GM12878 (cell line): Measurements from ENCODE around the gene IL6R. TPM values are rescaled to one million over a fixed set of nuclear protein-coding genes. Genes with fewer than 3 reads are reported as not detected.

ENCODE experiments used
- BACH1 ChIP-seq: fragments of 450-650 bp; IDR thresholded peaks from 2 replicates; pipeline ENCODE4 v1.6.1; 2017; ENCODE audit warnings: mild to moderate bottlenecking, borderline replicate concordance
- CTCF ChIP-seq, 3 experiments: IDR thresholded peaks in 2 of 3; conservative IDR thresholded peaks in 1 of 3; 2 replicates each; pipeline ENCODE4 v1.5.1; 2011; ENCODE audit warnings: low read depth in 3 of 3, low read length in 3 of 3, mild to moderate bottlenecking in 3 of 3, control low read depth in 2 of 3, moderate library complexity in 2 of 3, inconsistent platforms in 1 of 3, mixed read lengths in 1 of 3; ENCODE audit not compliant: control insufficient read depth in 2 of 3, insufficient read depth in 1 of 3; ENCODE audit errors: extremely low read depth in 1 of 3
- DPF2 ChIP-seq: fragments of 450-650 bp; IDR thresholded peaks from 2 replicates; pipeline ENCODE4 v1.6.1; 2017; ENCODE audit warnings: mild to moderate bottlenecking
- EED ChIP-seq: sonication (generic); IDR thresholded peaks from 2 replicates; pipeline ENCODE4 v1.6.1; 2016; ENCODE audit warnings: antibody characterized with exemption, low read depth
- EGR1 ChIP-seq, 2 experiments: IDR thresholded peaks; 1 replicate in 1 of 2; 2 replicates in 1 of 2; pipeline ENCODE4 v1.6.1; 2011 to 2012; ENCODE audit warnings: low read depth in 2 of 2, low read length in 2 of 2, borderline replicate concordance in 1 of 2, mild to moderate bottlenecking in 1 of 2, moderate library complexity in 1 of 2
- ELK1 ChIP-seq: IDR thresholded peaks from 2 replicates; pipeline ENCODE4 v1.6.1; 2012; ENCODE audit warnings: low read depth, low read length, improper control_type of control experiment
- FOXM1 ChIP-seq: IDR thresholded peaks from 2 replicates; pipeline ENCODE4 v1.6.1; 2012; ENCODE audit warnings: low read depth, mild to moderate bottlenecking, inconsistent platforms, low read length, moderate library complexity
- HCFC1 ChIP-seq: fragments of 150-350 bp; IDR thresholded peaks from 2 replicates; pipeline ENCODE4 v1.6.1; 2014; ENCODE audit warnings: low read length
- IKZF2 ChIP-seq, 2 experiments: fragments of 450-650 bp; IDR thresholded peaks; 2 replicates each; pipeline ENCODE4 v1.6.1; 2017; ENCODE audit warnings: mild to moderate bottlenecking in 2 of 2, moderate library complexity in 2 of 2
- MEF2A ChIP-seq: IDR thresholded peaks from 2 replicates; pipeline ENCODE4 v1.6.1; 2011; ENCODE audit warnings: low read depth, mild to moderate bottlenecking, low read length, moderate library complexity; ENCODE audit not compliant: insufficient read depth
- MTA2 ChIP-seq: fragments of 450-650 bp; IDR thresholded peaks from 2 replicates; pipeline ENCODE4 v1.6.1; 2016; ENCODE audit warnings: low read depth, mild to moderate bottlenecking, moderate library complexity
- NBN ChIP-seq: fragments of 450-650 bp; IDR thresholded peaks from 2 replicates; pipeline ENCODE4 v1.6.1; 2016
- NR2C1 ChIP-seq: fragments of 450-650 bp; IDR thresholded peaks from 2 replicates; pipeline ENCODE4 v1.6.1; 2017; ENCODE audit warnings: antibody characterized with exemption, mild to moderate bottlenecking, moderate library complexity
- NR2C2 ChIP-seq: IDR thresholded peaks from 2 replicates; pipeline ENCODE4 v1.6.1; 2011; ENCODE audit warnings: borderline replicate concordance, low read depth; ENCODE audit not compliant: control insufficient read depth, insufficient read length
- RAD21 ChIP-seq: IDR thresholded peaks from 2 replicates; pipeline ENCODE4 v1.6.1; 2011; ENCODE audit warnings: mild to moderate bottlenecking, low read depth, low read length, moderate library complexity; ENCODE audit not compliant: insufficient read depth
- RAD51 ChIP-seq: fragments of 450-650 bp; IDR thresholded peaks from 2 replicates; pipeline ENCODE4 v1.6.1; 2016; ENCODE audit warnings: moderate library complexity, mild to moderate bottlenecking, inconsistent platforms
- RB1 ChIP-seq: fragments of 450-650 bp; formaldehyde crosslinking; IDR thresholded peaks from 2 replicates; pipeline ENCODE4 v1.6.1; 2017; ENCODE audit warnings: mild to moderate bottlenecking, borderline replicate concordance
- SPI1 ChIP-seq: IDR thresholded peaks from 2 replicates; pipeline ENCODE4 v1.6.1; 2011; ENCODE audit warnings: low read depth, mild to moderate bottlenecking, low read length, moderate library complexity, borderline replicate concordance; ENCODE audit not compliant: insufficient read depth
- TARDBP ChIP-seq: IDR thresholded peaks from 2 replicates; pipeline ENCODE4 v1.6.1; 2016; ENCODE audit warnings: borderline replicate concordance
- USF2 ChIP-seq: IDR thresholded peaks from 2 replicates; pipeline ENCODE4 v1.6.1; 2011; ENCODE audit warnings: low read depth, low read length, improper control_type of control experiment, borderline replicate concordance
- WRNIP1 ChIP-seq: IDR thresholded peaks from 2 replicates; pipeline ENCODE4 v1.6.1; 2011; ENCODE audit warnings: low read depth, low read length, improper control_type of control experiment, borderline replicate concordance
- YY1 ChIP-seq: IDR thresholded peaks from 2 replicates; pipeline ENCODE4 v1.6.1; 2011; ENCODE audit warnings: low read depth, mild to moderate bottlenecking, low read length
- ZBTB40 ChIP-seq: fragments of 450-650 bp; IDR thresholded peaks from 2 replicates; pipeline ENCODE4 v1.6.1; 2016; ENCODE audit warnings: mild to moderate bottlenecking, moderate library complexity, borderline replicate concordance
- ZNF622 ChIP-seq: fragments of 450-650 bp; IDR thresholded peaks from 2 replicates; pipeline ENCODE4 v1.6.1; 2017; ENCODE audit warnings: mild to moderate bottlenecking, inconsistent platforms
- polyA plus RNA-seq, 11 experiments: library from polyadenylated mRNA; depleted of rRNA in 4 of 11; unstranded in 6 of 11; stranded (reverse) in 5 of 11; fragments of >200 nt; fragmentation: Nextera tagmentation in 4 of 11; fragmentation: Illumina TruSeq in 1 of 11; extraction: Ambion mirVana in 4 of 11; extraction: Trizol in 1 of 11; gene quantifications; 1 replicate in 1 of 11; 2 replicates in 10 of 11; pipeline versions ENCODE4 v1.2.1 to v1.2.3, GENCODE V29; 2011 to 2016; ENCODE audit warnings: inconsistent platforms in 2 of 11, missing spikeins in 2 of 11, low read depth in 1 of 11
- total RNA-seq, 4 experiments: library from RNA; depleted of rRNA in 3 of 4; stranded (reverse); fragments of >200 nt in 3 of 4; fragmentation: Illumina TruSeq in 1 of 4; extraction: Trizol in 1 of 4; gene quantifications; 2 replicates each; pipeline versions ENCODE4 v1.2.1 to v1.2.3, GENCODE V29; 2013 to 2021

The IL6R gene
- total and polyA plus RNA-seq, 10 of the 15 experiments (the other 5 are each of a cell fraction or from before 2014, with no cell fraction given): 1.9 to 43.4 (median 17.5) TPM

- TF ChIP-seq HCFC1 (no peak), NR2C1 (no peak), DPF2 (no peak), CTCF (IDR thresholded peaks at IDR 0.05 in 2 of 3, conservative IDR thresholded peaks at IDR 0.05 in 1 of 3; ENCODE audit: control insufficient read depth in 2 of 3, extremely low read depth in 1 of 3, insufficient read depth in 1 of 3, low read depth in 3 of 3, low read length in 3 of 3) (peak; percentile 92 to 95 (median 92); a peak in 5 of 6 replicates), RAD51 (no peak), ZNF622 (no peak), USF2 (no peak), MTA2 (no peak), RB1 (peak; percentile 27; the same call in 1 of the 2 replicates), IKZF2 (IDR thresholded peaks at IDR 0.05) (no peak), WRNIP1 (peak; percentile 76; the same call in 1 of the 2 replicates), NBN (peak; percentile 45; the same call in 1 of the 2 replicates), FOXM1 (peak; percentile 68; the same call in 1 of the 2 replicates), TARDBP (no peak), BACH1 (no peak), EGR1 (IDR thresholded peaks at IDR 0.05; ENCODE audit: borderline replicate concordance in 1 of 2, low read depth in 2 of 2, low read length in 2 of 2) (no peak), MEF2A (no peak), NR2C2 (no peak), YY1 (peak; percentile 73), EED (no peak), ELK1 (no peak), ZBTB40 (no peak), RAD21 (peak; percentile 100), SPI1 (no peak)
These were observed 74.8 kb downstream of the IL6R start (continued) for GRCh38 chr1:154479764-154480421.
